ENCODE measurements around the gene ATG9B.

Gene ATG9B

GRCh38 chr7:150977382-150978125 is 46.7 kb downstream of the ATG9B start:
- DNase-seq: no peak

DNA sequence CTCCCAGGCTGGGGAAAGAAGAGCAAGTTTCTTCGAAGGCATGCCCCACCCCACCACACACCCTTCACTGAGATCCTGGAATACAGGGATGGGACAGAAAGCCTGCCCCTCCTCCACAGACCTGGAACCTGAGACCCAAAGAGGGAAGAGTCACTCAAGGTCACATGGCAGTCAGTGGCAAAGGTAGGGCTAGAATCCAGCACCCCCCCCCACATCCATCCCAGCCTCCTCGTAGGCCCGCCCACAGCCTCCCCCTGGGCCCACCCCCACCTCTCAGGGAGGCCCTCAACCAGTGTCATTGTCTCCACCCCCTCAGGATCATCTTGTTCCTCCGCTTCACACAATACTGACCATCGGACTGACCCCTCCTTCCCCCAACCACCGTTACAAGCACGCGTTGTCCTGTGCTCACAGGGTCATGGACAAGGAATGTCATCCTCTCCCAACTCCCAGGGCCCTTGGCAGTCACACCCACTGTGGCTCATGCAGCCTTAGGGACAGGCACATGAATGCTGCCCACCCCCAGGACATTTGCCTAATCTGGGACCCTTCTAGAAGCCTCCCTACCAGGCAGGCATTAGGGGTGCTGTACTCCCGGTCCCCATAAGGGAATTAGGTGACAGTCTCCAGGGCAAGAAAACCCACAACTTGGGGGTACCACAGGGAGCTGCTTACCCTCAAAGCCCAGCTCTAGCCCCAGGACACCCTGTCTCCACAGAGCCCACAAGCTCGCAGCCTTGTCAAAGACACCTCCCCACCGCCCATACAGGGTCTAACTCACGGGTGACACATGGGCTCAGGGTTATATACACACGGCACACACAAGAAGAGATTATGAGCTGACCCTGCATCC is 47.5 kb downstream of the ATG9B start:
- no peak for DNase-seq

DNA sequence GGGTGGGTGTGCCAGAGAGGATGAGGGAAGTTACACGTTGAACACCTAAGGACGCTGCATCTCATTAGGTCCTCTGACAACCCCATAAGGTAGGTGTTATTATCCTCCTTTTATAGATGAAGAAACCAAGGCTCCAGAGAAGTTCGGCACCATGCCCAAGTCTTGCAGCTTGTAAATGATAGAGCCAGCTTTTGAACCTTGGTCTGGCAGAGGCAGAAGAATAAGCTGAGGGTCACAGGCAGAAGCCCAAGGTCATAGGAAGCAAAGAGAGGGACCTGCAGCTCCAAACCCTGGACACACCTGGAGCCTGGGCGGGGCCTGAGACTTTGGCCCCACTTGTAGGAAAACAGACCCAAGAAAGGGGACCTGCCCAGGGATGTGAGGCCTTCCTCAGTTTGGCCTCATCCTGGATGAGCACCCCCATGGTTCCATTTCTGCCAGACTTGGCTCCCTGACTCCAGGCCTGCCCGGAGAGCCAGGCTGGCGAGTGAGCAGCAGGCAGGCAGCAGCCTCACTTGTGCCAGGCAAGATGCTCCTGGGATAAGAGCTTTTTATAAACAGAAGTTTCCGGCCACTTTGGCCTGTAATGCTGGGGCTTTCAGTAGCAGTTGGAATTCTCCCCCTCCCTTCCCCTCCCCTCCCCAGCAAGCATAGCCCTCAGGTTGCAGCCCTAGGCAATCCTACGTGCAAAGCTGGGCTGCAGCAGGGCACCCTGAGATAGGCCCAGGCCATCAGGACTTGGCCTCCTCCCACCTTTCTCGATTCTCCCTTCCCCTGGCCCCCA is 48.6 kb downstream of the ATG9B start:
- no peak for DNase-seq

GRCh38 chr7:150974468-150975391 is 49.6 kb downstream of the ATG9B start:
- DNase-seq: peak; percentile 79

- peak; percentile 46 for DNase-seq
Measured at GRCh38 chr7:150973571-150974451, 50.5 kb downstream of the ATG9B start.

GRCh38 chr7:150972741-150973140 is 51.6 kb downstream of the ATG9B start:
- DNase-seq: no peak

DNA sequence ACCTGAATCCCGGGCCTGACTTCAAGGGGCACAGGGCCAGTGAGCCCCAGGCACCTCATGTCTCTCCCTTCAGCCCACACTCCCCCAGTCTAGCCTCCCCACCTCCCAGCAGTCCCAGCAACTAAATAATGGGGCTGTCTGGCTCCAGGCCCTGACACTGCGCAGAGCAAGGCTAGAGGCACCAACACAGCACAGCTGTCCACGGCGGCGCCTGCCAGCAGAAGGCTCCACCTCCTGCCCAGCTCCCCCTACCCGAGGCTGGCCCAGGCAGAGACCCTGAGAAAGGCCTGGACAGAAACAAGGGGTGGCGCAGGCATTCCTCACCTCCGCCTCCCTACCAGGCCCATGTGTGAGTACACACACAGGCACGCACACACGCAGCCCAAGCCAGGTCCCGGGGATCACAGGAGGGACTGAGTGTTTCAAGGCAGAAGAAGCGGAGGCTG is 52.2 kb downstream of the ATG9B start:
- DNase-seq: no peak

DNA sequence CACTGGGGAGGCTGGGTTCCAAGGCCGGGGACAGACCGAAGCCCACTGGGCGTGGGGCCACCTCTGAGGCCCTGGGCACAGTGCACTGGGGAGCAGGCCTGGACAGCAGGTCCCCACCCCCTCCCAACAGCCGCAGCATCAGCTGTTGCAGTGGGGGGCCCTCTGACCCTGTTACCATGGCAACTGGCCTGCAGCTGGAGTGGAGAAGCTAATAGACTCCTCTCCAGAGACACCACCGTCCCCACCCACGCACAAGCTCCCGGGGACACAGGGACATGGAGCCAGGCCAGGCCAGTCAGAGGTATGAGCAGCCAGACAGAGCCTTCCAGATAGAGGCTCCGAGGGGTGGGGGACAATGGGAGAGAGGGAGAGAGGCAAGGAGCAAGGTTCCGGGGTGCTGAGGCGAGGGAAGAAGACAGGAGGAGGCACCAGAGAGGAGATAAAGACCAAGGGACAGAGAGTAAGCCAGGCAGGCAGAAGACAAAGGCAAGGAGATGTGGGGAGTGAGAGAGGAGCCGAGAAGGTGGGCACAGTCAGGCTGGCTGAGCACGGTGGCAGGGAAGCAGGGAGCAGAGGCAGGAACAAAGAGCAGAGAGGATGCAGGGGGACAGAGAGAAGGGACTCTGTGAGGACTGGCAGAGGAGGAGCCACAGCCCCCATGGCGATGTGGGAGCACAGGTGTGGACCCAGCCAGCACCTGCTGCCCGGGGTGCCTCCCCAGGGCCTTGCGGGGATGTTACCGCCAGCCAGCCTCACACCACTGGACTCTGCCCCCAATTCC is 52.9 kb downstream of the ATG9B start:
- no peak for DNase-seq

DNA sequence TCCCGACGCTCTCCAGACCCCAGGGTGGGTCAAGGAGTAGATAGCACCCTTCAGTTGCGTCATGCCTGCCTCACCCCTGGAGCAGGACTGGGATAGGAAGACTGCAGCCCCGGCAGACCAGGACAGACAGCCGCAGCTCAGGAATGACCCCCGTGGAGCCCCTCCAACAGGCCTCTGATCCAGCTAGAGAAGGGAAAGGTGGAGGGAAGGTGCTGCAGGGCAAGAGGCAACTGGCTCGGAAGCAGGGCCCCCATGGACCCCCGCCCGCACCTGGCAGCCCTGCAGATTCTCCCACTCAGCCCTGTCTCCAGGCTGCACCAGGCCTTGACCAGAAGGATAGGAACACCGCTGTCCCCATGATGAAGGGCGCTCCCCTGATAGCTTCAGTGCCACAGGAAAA is 53.9 kb downstream of the ATG9B start:
- DNase-seq: no peak

DNA sequence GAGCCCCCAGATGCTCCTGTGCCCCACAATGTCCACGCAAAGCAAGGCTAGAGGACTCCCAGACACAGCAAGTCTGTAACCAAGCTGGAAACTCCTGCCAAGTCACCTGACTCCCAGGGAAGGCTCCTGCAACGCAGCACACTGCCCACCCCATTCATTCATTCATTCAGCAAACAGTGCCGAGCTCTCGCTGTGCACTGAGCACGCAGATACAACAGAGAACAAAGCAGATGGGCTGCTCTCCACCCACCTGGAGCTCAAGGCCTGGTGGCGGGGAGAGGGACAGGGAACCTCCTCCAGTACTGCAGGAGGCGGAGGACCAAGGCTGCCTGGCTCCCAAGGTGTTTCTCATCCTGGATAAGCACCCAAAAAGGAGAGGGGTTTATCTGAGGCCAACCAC is 54.8 kb downstream of the ATG9B start:
- DNase-seq: no peak

DNA sequence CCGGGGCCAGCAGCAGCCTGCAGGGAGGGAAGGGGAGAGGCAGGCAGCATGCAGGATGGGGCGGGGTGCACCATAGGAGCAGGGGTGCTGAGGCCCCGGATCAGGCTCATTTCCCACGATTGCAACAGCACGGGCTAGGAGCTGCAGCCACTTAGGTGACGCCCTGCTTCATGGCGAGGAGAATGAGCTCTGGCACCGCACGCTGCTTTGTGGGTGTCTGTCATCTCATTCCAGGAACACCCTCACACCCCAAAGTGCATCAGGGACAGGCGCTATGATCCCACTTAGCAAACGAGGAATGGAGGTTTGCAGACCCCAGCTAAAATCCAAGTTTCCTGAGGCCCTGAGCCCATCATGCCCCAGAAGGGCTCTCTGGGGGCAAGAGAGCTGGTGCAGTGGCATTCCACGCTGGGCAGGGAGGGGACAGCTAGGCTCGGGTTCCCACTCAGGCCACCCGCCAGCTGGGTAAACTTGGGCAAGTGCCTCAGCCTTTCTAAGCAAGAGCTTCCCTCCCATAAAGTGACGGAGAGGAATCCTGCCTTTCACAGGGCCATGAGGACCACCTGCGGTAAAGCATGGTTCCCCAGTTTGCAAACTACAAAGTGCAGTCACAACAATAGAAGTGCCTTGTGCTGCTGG is 55.4 kb downstream of the ATG9B start:
- no peak for DNase-seq

- DNase-seq: no peak
Measured at GRCh38 chr7:150968056-150968733, 56.1 kb downstream of the ATG9B start.

DNA sequence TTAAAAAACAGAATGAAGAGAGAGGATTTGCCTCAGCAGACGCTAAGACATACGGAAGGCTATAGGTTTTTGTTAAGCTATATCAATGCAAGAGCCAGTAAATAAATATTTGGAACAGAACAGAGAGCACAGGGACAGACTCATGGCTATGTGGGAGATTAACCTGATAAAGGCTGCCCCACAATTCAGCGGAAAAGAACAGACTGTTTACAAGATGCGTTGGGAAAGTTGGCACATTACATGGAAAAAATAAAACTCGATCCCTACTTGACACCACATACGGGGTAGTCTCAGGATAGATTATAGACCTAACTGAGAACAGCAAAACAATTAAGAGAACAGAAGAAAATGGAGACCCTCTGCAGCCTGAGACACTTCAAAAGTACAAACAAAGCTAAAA is 56.9 kb downstream of the ATG9B start:
- no peak for DNase-seq

GRCh38 chr7:150966002-150966401 is 58.3 kb downstream of the ATG9B start:
- no peak for DNase-seq

DNA sequence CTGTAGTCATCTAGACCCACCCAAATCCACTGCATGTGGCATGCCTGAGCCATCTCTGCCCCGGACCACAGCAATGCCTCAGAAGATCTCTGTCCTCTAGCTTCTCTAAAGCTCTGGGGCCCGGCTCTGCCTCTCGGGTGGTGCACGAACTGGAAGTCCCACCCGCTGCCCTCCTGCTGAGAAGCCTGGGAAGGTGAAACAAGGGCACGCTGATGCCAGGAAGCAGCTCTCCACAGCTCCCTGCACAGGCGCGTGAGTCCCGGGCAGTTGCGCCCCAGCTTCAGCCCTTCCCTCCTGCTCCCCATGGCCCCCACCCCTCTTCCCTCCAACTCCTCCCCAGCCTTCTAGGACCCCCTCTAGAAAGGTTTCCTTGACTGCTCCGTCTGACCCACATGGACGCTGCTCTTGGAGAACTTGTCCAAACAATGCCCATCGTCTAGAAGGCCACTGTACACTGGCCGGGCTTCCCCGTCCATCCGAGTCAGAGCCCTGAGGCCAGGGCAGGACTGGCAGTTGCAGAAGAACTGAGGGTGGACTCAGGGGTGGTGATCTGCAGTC is 58.9 kb downstream of the ATG9B start:
- no peak for DNase-seq

Data from activated effector memory CD4-positive, alpha-beta T cell treated with Interleukin-2 at 50 U/mL for 16 hours (primary cell).